Measurements from ENCODE around the gene LPA.
"Not testable (repeated sequence)": the region's sequence is repeated elsewhere in the genome, so short reads cannot be mapped to it uniquely, and the experiment has no call there.

The LPA gene

DNA sequence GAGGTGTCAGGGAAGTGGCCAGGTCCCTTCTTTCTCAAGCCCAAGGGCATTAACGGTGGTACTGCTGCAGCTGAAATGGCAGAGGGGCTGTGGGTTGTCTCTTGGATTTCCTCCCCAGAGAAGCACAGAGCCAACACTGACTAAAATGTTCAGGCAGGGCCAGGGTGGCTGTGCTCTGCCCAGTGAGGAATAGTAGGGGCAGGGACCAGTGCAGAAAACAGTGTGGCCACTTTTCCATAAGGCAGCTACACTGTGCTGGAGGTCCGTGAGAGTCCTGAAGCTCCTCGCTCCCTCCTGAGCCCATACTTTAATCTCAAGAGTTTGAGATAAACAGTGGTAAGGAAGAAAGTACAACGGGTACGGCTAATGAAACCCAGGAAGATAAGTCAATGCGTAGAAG is 4.5 kb downstream of the LPA start:
- Histone ChIP-seq H3K4me1 (ENCODE audit: insufficient read depth, poor library complexity, severe bottlenecking) (no peaks in the 10 kb centered on the region), H3K36me3 (ENCODE audit: low read depth) (no peaks in the 10 kb centered on the region), H3K27ac (ENCODE audit: poor library complexity, severe bottlenecking) (no peak overlapping the region), H3K9me3 (ENCODE audit: severe bottlenecking) (no peaks in the 10 kb centered on the region), H3K27me3 (ENCODE audit: insufficient read depth, poor library complexity, severe bottlenecking) (no peaks in the 10 kb centered on the region), H3K4me3 (ENCODE audit: severe bottlenecking) (no peak overlapping the region)
- DNase-seq (ENCODE audit: low spot score): no peak
- no peak for ATAC-seq (ENCODE audit: low read depth)
- TF ChIP-seq, protein P1, sequence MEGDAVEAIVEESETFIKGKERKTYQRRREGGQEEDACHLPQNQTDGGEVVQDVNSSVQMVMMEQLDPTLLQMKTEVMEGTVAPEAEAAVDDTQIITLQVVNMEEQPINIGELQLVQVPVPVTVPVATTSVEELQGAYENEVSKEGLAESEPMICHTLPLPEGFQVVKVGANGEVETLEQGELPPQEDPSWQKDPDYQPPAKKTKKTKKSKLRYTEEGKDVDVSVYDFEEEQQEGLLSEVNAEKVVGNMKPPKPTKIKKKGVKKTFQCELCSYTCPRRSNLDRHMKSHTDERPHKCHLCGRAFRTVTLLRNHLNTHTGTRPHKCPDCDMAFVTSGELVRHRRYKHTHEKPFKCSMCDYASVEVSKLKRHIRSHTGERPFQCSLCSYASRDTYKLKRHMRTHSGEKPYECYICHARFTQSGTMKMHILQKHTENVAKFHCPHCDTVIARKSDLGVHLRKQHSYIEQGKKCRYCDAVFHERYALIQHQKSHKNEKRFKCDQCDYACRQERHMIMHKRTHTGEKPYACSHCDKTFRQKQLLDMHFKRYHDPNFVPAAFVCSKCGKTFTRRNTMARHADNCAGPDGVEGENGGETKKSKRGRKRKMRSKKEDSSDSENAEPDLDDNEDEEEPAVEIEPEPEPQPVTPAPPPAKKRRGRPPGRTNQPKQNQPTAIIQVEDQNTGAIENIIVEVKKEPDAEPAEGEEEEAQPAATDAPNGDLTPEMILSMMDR (IDR thresholded peaks at IDR 0.05; ENCODE audit: poor library complexity, severe bottlenecking): no peak

DNA sequence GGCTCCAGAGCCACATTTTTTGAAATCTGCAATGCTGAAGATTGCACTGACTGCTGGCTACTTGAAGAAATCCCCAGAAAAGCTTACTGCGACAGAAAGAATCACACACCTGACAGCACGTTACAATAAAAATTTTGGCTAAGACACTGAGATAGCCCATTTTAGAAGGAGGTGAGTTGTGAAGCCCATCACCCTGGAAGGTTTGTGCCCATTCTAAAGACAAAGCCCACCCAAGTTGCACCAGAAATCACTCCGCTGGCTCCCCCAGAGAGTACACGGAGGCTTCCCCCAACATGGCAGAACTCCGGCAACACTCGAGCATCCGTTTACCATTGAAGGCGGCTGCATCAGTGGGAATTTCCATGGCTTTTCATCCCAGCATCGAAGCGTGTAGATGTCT is 29.4 kb downstream of the LPA start:
- no peak for ATAC-seq (ENCODE audit: low read depth)
- H3K9me3 ChIP-seq (ENCODE audit: severe bottlenecking): no peaks in the 10 kb centered on the region

DNA sequence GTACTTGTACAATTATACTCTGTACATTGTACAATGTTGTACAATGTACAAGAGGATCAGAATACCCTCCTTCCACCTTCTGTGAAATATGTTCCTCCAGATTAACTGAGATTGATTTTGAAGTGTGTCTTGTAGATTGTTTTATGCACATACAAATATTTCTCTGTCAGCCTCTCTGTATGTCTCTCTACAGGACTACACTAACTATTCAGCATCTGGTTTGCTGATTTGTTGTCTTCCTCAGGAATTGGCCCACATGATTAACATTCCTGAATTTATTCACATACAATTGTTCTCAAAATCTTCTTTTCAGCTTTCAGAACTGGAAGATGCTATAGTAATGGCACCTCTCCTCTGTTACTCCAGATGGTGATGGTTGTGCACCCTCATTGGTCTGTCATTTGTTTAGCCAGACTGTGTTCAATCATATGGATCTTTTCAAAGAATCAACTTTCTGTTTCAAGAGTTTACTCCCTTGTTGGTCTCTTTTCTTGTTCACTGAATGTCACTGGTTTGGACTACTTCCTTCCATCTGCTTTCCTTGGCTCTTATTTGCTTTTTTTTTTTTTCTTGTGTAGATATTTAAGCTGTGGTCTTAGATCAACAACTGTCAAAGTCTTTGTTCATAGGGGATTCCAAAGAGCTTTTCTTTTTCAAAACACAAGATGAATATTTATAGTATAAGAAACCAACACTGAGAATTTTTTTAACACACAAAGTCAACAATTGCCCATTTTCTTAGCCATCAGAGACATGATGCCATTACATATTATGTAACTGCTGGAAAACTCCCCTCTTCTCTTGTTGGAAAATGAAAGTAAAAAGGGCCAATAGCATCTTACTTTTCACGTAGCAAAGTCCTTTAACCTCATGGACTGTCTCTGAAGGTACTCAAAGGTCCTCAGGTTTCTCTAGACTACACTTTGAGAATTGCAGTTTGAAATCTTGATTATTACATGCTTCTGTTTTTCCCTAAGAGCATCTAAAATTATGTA is 67.9 kb downstream of the LPA start:
- H3K36me3 ChIP-seq (ENCODE audit: low read depth): no peaks in the 10 kb centered on the region
- TF ChIP-seq, protein P1 (IDR thresholded peaks at IDR 0.05; ENCODE audit: poor library complexity, severe bottlenecking): no peak
- DNase-seq (ENCODE audit: low spot score) (no peak), ATAC-seq (ENCODE audit: low read depth) (no peak)
- H3K9me3 ChIP-seq (ENCODE audit: severe bottlenecking): no peaks in the 10 kb centered on the region
- H3K4me1 ChIP-seq (ENCODE audit: insufficient read depth, poor library complexity, severe bottlenecking): no peaks in the 10 kb centered on the region
- no peak overlapping the region for H3K27ac ChIP-seq (ENCODE audit: poor library complexity, severe bottlenecking)
- H3K27me3 ChIP-seq (ENCODE audit: insufficient read depth, poor library complexity, severe bottlenecking): peaks cover 7% of the 10 kb centered on the region
- no peak overlapping the region for H3K4me3 ChIP-seq (ENCODE audit: severe bottlenecking)

More for the DNA sequence above, 29.4 kb downstream of the LPA start:
- DNase-seq (ENCODE audit: low spot score): no peak
- Histone ChIP-seq H3K27ac (ENCODE audit: poor library complexity, severe bottlenecking) (no peak overlapping the region), H3K4me1 (ENCODE audit: insufficient read depth, poor library complexity, severe bottlenecking) (no peaks in the 10 kb centered on the region), H3K27me3 (ENCODE audit: insufficient read depth, poor library complexity, severe bottlenecking) (no peaks in the 10 kb centered on the region), H3K36me3 (ENCODE audit: low read depth) (no peaks in the 10 kb centered on the region), H3K4me3 (ENCODE audit: severe bottlenecking) (no peak overlapping the region)
- TF ChIP-seq, protein P1 (IDR thresholded peaks at IDR 0.05; ENCODE audit: poor library complexity, severe bottlenecking): no peak

DNA sequence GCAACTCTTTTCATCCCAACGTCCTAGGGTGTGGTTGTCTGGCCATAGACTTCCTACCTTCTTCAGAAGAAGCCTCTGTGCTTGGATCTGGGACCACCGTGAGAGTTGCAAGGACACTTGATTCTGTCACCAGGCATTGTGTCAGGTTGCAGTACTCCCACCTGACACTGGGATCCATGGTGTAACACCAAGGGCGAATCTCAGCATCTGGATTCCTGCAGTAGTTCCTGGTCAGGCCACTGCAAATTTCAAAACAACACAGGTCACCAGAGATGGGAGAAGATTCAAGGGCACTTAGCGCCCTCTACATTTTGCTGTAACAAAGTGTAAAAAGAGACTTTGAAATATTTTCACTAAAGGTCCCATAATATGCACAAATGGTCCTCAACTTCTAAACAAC is 68.8 kb downstream of the LPA start:
- not testable (repeated sequence) for H3K4me3 ChIP-seq (ENCODE audit: severe bottlenecking); ATAC-seq (ENCODE audit: low read depth); H3K9me3 ChIP-seq (ENCODE audit: severe bottlenecking); H3K36me3 ChIP-seq (ENCODE audit: low read depth); H3K4me1 ChIP-seq (ENCODE audit: insufficient read depth, poor library complexity, severe bottlenecking); H3K27ac ChIP-seq (ENCODE audit: poor library complexity, severe bottlenecking); DNase-seq (ENCODE audit: low spot score); H3K27me3 ChIP-seq (ENCODE audit: insufficient read depth, poor library complexity, severe bottlenecking)

DNA sequence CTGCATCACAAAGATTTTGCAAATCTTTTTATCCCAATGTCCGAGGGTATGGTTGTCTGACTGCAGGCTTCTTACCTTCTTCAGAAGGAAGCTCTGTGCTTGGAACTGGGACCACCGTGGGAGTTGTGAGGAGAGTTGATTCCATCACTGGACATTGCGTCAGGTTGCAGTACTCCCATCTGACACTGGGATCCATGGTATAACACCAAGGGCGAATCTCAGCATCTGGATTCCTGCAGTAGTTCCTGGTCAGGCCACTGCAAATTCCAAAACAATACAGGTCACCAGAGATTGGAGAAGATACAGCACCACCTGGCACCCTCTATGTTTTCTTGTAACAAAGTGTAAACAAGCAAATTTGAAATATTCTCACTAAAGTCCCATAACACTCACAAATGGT is 77.7 kb downstream of the LPA start:
- no peak overlapping the region for H3K27ac ChIP-seq (ENCODE audit: poor library complexity, severe bottlenecking)
- no peaks in the 10 kb centered on the region for H3K9me3 ChIP-seq (ENCODE audit: severe bottlenecking)
- H3K4me3 ChIP-seq (ENCODE audit: severe bottlenecking): no peak overlapping the region
- H3K36me3 ChIP-seq (ENCODE audit: low read depth): no peaks in the 10 kb centered on the region
- H3K27me3 ChIP-seq (ENCODE audit: insufficient read depth, poor library complexity, severe bottlenecking): no peaks in the 10 kb centered on the region
- DNase-seq (ENCODE audit: low spot score) (no peak), ATAC-seq (ENCODE audit: low read depth) (no peak)
- peaks cover 6% of the 10 kb centered on the region for H3K4me1 ChIP-seq (ENCODE audit: insufficient read depth, poor library complexity, severe bottlenecking)
- TF ChIP-seq, protein P1 (IDR thresholded peaks at IDR 0.05; ENCODE audit: poor library complexity, severe bottlenecking): no peak

Data from RWPE2 (cell line).